ENCODE results near the gene SCUBE1. TPM values are rescaled to one million over a fixed set of nuclear protein-coding genes. Genes with fewer than 3 reads are reported as not detected.

The SCUBE1 gene
- total RNA-seq, 4 donors from 2014 or later: 0.28 to 3.7 (median 1.7) TPM

GRCh38 chr22:43203471-43203981 lies 139.6 kb downstream of the SCUBE1 start:
- TF ChIP-seq CTCF (IDR thresholded peaks at IDR 0.05): no peak
- ATAC-seq (ENCODE audit: low FRiP score): no peak
- DNase-seq (ENCODE audit: low spot score): no peak

- ATAC-seq (ENCODE audit: low FRiP score): no peak
- no peak for TF ChIP-seq CTCF (IDR thresholded peaks at IDR 0.05)
- no peak for DNase-seq (ENCODE audit: low spot score)
Measured at GRCh38 chr22:43202756-43203410, 140.3 kb downstream of the SCUBE1 start.

- ATAC-seq (ENCODE audit: low FRiP score) (no peak), DNase-seq (ENCODE audit: low spot score) (no peak)
- no peak for TF ChIP-seq CTCF (IDR thresholded peaks at IDR 0.05)
Measured at GRCh38 chr22:43202326-43202725, 140.8 kb downstream of the SCUBE1 start.

- DNase-seq (ENCODE audit: low spot score) (no peak), ATAC-seq (ENCODE audit: low FRiP score) (no peak)
- no peak for TF ChIP-seq CTCF (IDR thresholded peaks at IDR 0.05)
Measured at GRCh38 chr22:43201486-43202219, 141.5 kb downstream of the SCUBE1 start.

- TF ChIP-seq CTCF (IDR thresholded peaks at IDR 0.05): no peak
- no peak for DNase-seq (ENCODE audit: low spot score)
- no peak for ATAC-seq (ENCODE audit: low FRiP score)
Measured at GRCh38 chr22:43200555-43200954, 142.6 kb downstream of the SCUBE1 start.

GRCh38 chr22:43200031-43200430 lies 143.1 kb downstream of the SCUBE1 start:
- no peak for DNase-seq (ENCODE audit: low spot score)
- no peak for TF ChIP-seq CTCF (IDR thresholded peaks at IDR 0.05)
- ATAC-seq (ENCODE audit: low FRiP score): no peak

- ATAC-seq (ENCODE audit: low FRiP score) (no peak), DNase-seq (ENCODE audit: low spot score) (no peak)
- no peak for TF ChIP-seq CTCF (IDR thresholded peaks at IDR 0.05)
Measured at GRCh38 chr22:43199541-43199940, 143.6 kb downstream of the SCUBE1 start.

All from omental fat pad (tissue), 4 donors.